CD4-positive, alpha-beta T cell (primary cell): ENCODE results near the gene IL17RE. TPM values are rescaled to one million over a fixed set of nuclear protein-coding genes. Genes with fewer than 3 reads are reported as not detected.
"Not testable (repeated sequence)": the region's sequence is repeated elsewhere in the genome, so short reads cannot be mapped to it uniquely, and the experiment has no call there.

Experiments
- ATAC-seq: fragments of 200-7000 bp; cut with Tn5 transposase; one replicate; pipeline ENCODE4 v1.10.0; 2022; ENCODE audit warnings: mild to moderate bottlenecking; ENCODE audit not compliant: poor library complexity
- CTCF ChIA-PET: fragments of 350-600 bp; sonication (Branson Sonifier 250); formaldehyde crosslinking; loops from one replicate; lab custom pipeline; 2021; ENCODE audit warnings: antibody characterized with exemption, inconsistent platforms; lab: Charles Lee
- POLR2A ChIA-PET: fragments of 350-600 bp; sonication (Branson Sonifier 250); formaldehyde crosslinking; loops from one replicate; lab custom pipeline; 2021; ENCODE audit warnings: antibody characterized with exemption, inconsistent platforms; lab: Charles Lee
- DNase-seq, 14 experiments: peaks; one replicate each; pipeline ENCODE4 v3.0.0-alpha.2; 2013 to 2020; ENCODE audit warnings: mixed read lengths in 2 of 14
- H3K27ac ChIP-seq, 2 donors: one replicate each; pipeline versions ENCODE4 v1.5.1 to v1.7.0; 2013; ENCODE audit warnings: low read length in 2 of 2, low read depth in 1 of 2, mild to moderate bottlenecking in 1 of 2
- H3K27me3 ChIP-seq, 2 experiments: 1 replicate in 1 of 2; 2 replicates in 1 of 2; pipeline versions ENCODE4 v1.6.1 to v1.7.0; 2013; ENCODE audit warnings: low read length in 2 of 2, control low read depth in 1 of 2, mild to moderate bottlenecking in 1 of 2, moderate library complexity in 1 of 2; ENCODE audit not compliant: insufficient read depth in 2 of 2, control insufficient read depth in 1 of 2
- H3K36me3 ChIP-seq: one replicate; pipeline ENCODE4 v1.6.1; 2013; ENCODE audit warnings: low read length, control low read depth; ENCODE audit not compliant: insufficient read depth
- H3K4me1 ChIP-seq: one replicate; pipeline ENCODE4 v1.6.1; 2013; ENCODE audit warnings: low read length, control low read depth; ENCODE audit not compliant: insufficient read depth
- H3K4me3 ChIP-seq: one replicate; pipeline ENCODE4 v1.5.1; 2013; ENCODE audit warnings: mild to moderate bottlenecking, low read length, moderate library complexity
- H3K9me3 ChIP-seq, 2 experiments: 1 replicate in 1 of 2; 2 replicates in 1 of 2; pipeline versions ENCODE4 v1.6.1 to v1.7.0; 2013; ENCODE audit warnings: low read length in 2 of 2, mild to moderate bottlenecking in 2 of 2, control low read depth in 1 of 2, moderate library complexity in 1 of 2; ENCODE audit not compliant: control insufficient read depth in 1 of 2, insufficient read depth in 1 of 2
- H3K27ac Mint-ChIP-seq: one replicate; pipeline ENCODE4 v1.8.0; 2020; ENCODE audit warnings: mixed read lengths
- H3K27me3 Mint-ChIP-seq: one replicate; pipeline ENCODE4 v1.8.0; 2021; ENCODE audit warnings: mixed read lengths
- H3K36me3 Mint-ChIP-seq: one replicate; pipeline ENCODE4 v1.8.0; 2021; ENCODE audit warnings: low read depth, mixed read lengths
- H3K4me1 Mint-ChIP-seq: one replicate; pipeline ENCODE4 v1.8.0; 2021; ENCODE audit warnings: low read depth, mixed read lengths
- H3K4me3 Mint-ChIP-seq: one replicate; pipeline ENCODE4 v1.8.0; 2020; ENCODE audit warnings: mild to moderate bottlenecking, mixed read lengths
- H3K9me3 Mint-ChIP-seq: one replicate; pipeline ENCODE4 v1.8.0; 2020; ENCODE audit warnings: mixed read lengths
- intact Hi-C, 2 experiments: fragments of 100-400 bp; cut with DNase I in 1 of 2; cut with micrococcal nuclease in 1 of 2; formaldehyde crosslinking; loops; one replicate each; pipeline versions ENCODE4 v1.15.1 to v1.9.0; 2023 to 2025; cut with DNase I, micrococcal nuclease
- polyA plus RNA-seq, 2 donors: library from polyadenylated mRNA; unstranded; fragments of 120-200 nt; gene quantifications; one replicate each; pipeline ENCODE4 v1.2.1, GENCODE V29; 2013
- total RNA-seq, 174 experiments: library from RNA in 2 of 174; stranded (reverse) in 2 of 174; gene quantifications; one replicate each; pipeline ENCODE4 v1.2.3 and lab custom pipeline; 2021 to 2026
- TF ChIP-seq, protein P1 (sequence below): fragments of 200-600 bp; IDR thresholded peaks from one replicate; pipeline ENCODE4 v1.8.0; 2022; ENCODE audit warnings: antibody characterized with exemption, mild to moderate bottlenecking

Gene IL17RE, protein sequence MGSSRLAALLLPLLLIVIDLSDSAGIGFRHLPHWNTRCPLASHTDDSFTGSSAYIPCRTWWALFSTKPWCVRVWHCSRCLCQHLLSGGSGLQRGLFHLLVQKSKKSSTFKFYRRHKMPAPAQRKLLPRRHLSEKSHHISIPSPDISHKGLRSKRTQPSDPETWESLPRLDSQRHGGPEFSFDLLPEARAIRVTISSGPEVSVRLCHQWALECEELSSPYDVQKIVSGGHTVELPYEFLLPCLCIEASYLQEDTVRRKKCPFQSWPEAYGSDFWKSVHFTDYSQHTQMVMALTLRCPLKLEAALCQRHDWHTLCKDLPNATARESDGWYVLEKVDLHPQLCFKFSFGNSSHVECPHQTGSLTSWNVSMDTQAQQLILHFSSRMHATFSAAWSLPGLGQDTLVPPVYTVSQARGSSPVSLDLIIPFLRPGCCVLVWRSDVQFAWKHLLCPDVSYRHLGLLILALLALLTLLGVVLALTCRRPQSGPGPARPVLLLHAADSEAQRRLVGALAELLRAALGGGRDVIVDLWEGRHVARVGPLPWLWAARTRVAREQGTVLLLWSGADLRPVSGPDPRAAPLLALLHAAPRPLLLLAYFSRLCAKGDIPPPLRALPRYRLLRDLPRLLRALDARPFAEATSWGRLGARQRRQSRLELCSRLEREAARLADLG
- total RNA-seq (1 to 10 TPM; 1.4 to 1.6 TPM), total RNA-seq (lab: John Stamatoyannopoulos, UW) (0 to 3.6 (median 1.2) reads per million in 172 experiments)
- polyA plus RNA-seq (2013, experiment 1 of 2), result 3.8 TPM
- 4.1 TPM for polyA plus RNA-seq (2013, experiment 2 of 2)

DNA sequence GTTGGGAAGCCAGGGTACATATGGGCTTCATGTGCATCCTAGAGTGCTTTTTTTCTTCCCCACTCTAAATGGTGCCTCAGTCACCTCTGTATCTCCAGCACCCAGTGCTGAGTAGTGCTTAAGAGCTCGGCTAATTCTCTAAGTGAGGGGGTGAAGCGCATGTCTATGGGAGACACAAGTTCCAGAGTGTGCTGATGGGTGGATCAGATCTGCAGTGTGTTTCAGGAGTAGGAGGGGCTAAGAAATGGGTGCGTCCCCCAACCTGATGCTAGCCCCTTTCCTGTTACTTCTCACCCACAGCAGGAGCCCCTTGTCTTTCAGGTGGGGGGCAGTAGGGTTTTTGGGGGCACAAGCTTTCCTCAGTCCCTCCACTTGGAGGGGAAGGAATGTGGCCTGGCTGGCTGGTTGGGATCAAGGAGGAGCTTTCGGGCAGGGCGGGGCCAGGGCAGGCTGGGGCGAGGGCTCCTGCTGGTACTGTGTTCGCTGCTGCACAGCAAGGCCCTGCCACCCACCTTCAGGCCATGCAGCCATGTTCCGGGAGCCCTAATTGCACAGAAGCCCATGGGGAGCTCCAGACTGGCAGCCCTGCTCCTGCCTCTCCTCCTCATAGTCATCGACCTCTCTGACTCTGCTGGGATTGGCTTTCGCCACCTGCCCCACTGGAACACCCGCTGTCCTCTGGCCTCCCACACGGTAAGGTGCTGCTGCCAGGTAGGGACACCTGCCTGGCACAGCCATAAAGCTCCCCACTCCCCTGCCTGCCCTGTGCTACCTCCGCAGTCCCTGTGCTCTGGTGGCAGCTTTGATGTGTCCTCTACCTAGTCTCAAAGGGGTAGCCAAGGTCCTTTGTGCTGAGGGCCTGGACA, at the start of gene IL17RE:
Gene IL17RE, plus strand, starts transcription at position 477 of the 866 bp plus-strand sequence. Its CDS starts 85 bp downstream, at position 562.
- ATAC-seq (peak; percentile 60), DNase-seq (peak in 4 of 14 experiments; percentile 9 to 46 (median 22))
- no peaks in the 10 kb centered on the region for H3K9me3 Mint-ChIP-seq
- Histone ChIP-seq H3K36me3 (no peaks in the 10 kb centered on the region), H3K4me1 (peaks cover 25% of the 10 kb centered on the region), H3K4me3 (peak within 1 kb of the TSS; percentile 28), H3K27me3 (no peaks in the 10 kb centered on the region), H3K27ac (peak within 1 kb of the TSS in 1 of 2 donors; percentile 40), H3K9me3 (no peaks in the 10 kb centered on the region)
- H3K27ac Mint-ChIP-seq, result peak within 1 kb of the TSS; percentile 63
- no peaks in the 10 kb centered on the region for H3K27me3 Mint-ChIP-seq
- ChIA-PET POLR2A (interaction anchor here (1.2 to 3.8 kb wide), 4 partner anchors 9 to 30 kb away, joined by 4 to 30 read pairs (median 8); partner anchors contain the start of genes CRELD1 and JAGN1), CTCF (interaction anchor here (0.8 to 1.0 kb wide), 3 partner anchors 20 to 30 kb away, joined by 3 to 4 read pairs (median 3); no protein-coding TSS in a partner anchor)
- TF ChIP-seq, protein P1, sequence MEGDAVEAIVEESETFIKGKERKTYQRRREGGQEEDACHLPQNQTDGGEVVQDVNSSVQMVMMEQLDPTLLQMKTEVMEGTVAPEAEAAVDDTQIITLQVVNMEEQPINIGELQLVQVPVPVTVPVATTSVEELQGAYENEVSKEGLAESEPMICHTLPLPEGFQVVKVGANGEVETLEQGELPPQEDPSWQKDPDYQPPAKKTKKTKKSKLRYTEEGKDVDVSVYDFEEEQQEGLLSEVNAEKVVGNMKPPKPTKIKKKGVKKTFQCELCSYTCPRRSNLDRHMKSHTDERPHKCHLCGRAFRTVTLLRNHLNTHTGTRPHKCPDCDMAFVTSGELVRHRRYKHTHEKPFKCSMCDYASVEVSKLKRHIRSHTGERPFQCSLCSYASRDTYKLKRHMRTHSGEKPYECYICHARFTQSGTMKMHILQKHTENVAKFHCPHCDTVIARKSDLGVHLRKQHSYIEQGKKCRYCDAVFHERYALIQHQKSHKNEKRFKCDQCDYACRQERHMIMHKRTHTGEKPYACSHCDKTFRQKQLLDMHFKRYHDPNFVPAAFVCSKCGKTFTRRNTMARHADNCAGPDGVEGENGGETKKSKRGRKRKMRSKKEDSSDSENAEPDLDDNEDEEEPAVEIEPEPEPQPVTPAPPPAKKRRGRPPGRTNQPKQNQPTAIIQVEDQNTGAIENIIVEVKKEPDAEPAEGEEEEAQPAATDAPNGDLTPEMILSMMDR, result no peak
- intact Hi-C loops, result no loop called here
- H3K36me3 Mint-ChIP-seq, result no peaks in the 10 kb centered on the region
- peak within 1 kb of the TSS; percentile 68 for H3K4me3 Mint-ChIP-seq
- H3K4me1 Mint-ChIP-seq, result peaks cover 27% of the 10 kb centered on the region

- H3K36me3 ChIP-seq, H3K27ac Mint-ChIP-seq, H3K27ac ChIP-seq, H3K4me1 Mint-ChIP-seq, H3K4me1 ChIP-seq, CTCF ChIA-PET, H3K27me3 Mint-ChIP-seq, H3K4me3 ChIP-seq, DNase-seq, POLR2A ChIA-PET, H3K36me3 Mint-ChIP-seq, H3K27me3 ChIP-seq, ATAC-seq, H3K9me3 Mint-ChIP-seq, H3K9me3 ChIP-seq, H3K4me3 Mint-ChIP-seq: not testable (repeated sequence)
- intact Hi-C loops, result loop anchor here in 1 of 2 experiments (5.0 kb wide), 1 partner anchor 93 kb away; no protein-coding TSS in a partner anchor
Observed at GRCh38 chr3:9854291-9854940, 48.2 kb upstream of the IL17RE start.

DNA sequence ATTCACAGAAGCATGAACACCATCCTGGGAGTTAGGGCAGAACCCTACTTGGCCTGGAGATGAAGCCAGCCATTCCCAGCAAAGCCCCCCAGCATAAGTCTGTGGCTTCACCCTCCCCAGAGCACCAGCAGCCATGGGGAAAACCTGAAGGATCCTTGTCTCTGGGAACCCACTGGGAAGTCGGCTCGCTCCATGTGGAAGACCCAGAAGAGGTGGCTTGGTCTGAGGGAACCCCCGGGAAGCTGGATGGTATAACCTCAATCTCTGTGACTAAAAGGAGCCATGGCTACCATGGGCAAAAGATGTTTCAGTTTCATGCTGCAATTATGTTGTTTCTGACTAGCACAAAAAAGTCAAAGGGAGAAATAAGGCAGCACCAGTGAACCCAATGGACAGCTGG, 47.1 kb upstream of the IL17RE start:
- Mint-ChIP-seq H3K27ac (no peak overlapping the region), H3K4me1 (peaks cover 4% of the 10 kb centered on the region), H3K36me3 (no peaks in the 10 kb centered on the region), H3K9me3 (no peaks in the 10 kb centered on the region), H3K27me3 (peaks cover 5% of the 10 kb centered on the region), H3K4me3 (no peak overlapping the region)
- H3K4me3 ChIP-seq, result no peak overlapping the region
- ATAC-seq (no peak), DNase-seq (no peak)
- POLR2A ChIA-PET, result no interaction called here
- H3K36me3 ChIP-seq, result no peaks in the 10 kb centered on the region
- TF ChIP-seq, protein P1, result no peak
- no peak overlapping the region for H3K27ac ChIP-seq
- no peaks in the 10 kb centered on the region for H3K9me3 ChIP-seq
- no peaks in the 10 kb centered on the region for H3K27me3 ChIP-seq
- no peaks in the 10 kb centered on the region for H3K4me1 ChIP-seq
- intact Hi-C loops, result no loop called here
- CTCF ChIA-PET, result no interaction called here
